ENCODE measurements around the gene MUC5AC. TPM values are rescaled to one million over a fixed set of nuclear protein-coding genes. Genes with fewer than 3 reads are reported as not detected.
"Not testable (repeated sequence)": the region's sequence is repeated elsewhere in the genome, so short reads cannot be mapped to it uniquely, and the experiment has no call there.

Gene MUC5AC
- total and polyA plus RNA-seq, 11 donors, result not detected

- peak in 2 of 5 donors; percentile 4 to 17 for DNase-seq
- ATAC-seq, result no peak
- Histone ChIP-seq H3K4me3 (no peak overlapping the region), H3K4me1 (no peaks in the 10 kb centered on the region), H3K27ac (no peak overlapping the region), H3K36me3 (no peaks in the 10 kb centered on the region), H3K27me3 (peaks cover 0 to 7% (median under 1%) of the 10 kb centered on the region in 9 donors), H3K9me3 (peaks cover 0 to 36% (median 25%) of the 10 kb centered on the region in 12 donors)
- 90 to 92% (median 92%) methylated on average over 24 to 39 of the region's 39 CpGs for WGBS, 4 donors
- intact Hi-C loops (cut with DNase I), result loop anchor here in 3 of 10 donors (10.0 kb wide), 2 partner anchors 246 to 366 kb away; partner anchors contain the start of gene DUSP8 (in 2 of the 3)
- no peak for TF ChIP-seq CTCF (IDR thresholded peaks at IDR 0.05)
- no peak for TF ChIP-seq POLR2A (IDR thresholded peaks at IDR 0.05)
These were observed 50.9 kb downstream of the MUC5AC start for GRCh38 chr11:1208394-1209261.

GRCh38 chr11:1209371-1210057 lies 51.8 kb downstream of the MUC5AC start:
- Histone ChIP-seq H3K27me3 (peaks cover 0 to 7% (median 0%) of the 10 kb centered on the region in 9 donors), H3K4me1 (no peaks in the 10 kb centered on the region), H3K27ac (no peak overlapping the region), H3K4me3 (no peak overlapping the region), H3K9me3 (peaks cover 0 to 41% (median 25%) of the 10 kb centered on the region in 12 donors), H3K36me3 (no peaks in the 10 kb centered on the region)
- intact Hi-C loops (cut with DNase I), result loop anchor here in 3 of 10 donors (10.0 kb wide), 2 partner anchors 245 to 365 kb away; partner anchors contain the start of gene DUSP8 (in 2 of the 3)
- ATAC-seq (no peak), DNase-seq (peak in 1 of 5 donors; percentile 5)
- WGBS, 4 donors, result 88 to 92% (median 91%) methylated on average over 17 of the region's 17 CpGs
- TF ChIP-seq CTCF (IDR thresholded peaks at IDR 0.05) (no peak), POLR2A (IDR thresholded peaks at IDR 0.05) (no peak)

GRCh38 chr11:1211838-1212237 lies 54.1 kb downstream of the MUC5AC start:
- H3K4me3 ChIP-seq, result no peak overlapping the region
- H3K36me3 ChIP-seq, result no peaks in the 10 kb centered on the region
- H3K4me1 ChIP-seq, result no peaks in the 10 kb centered on the region
- intact Hi-C loops (cut with DNase I), result no loop called here
- peaks cover 0 to 7% (median 0%) of the 10 kb centered on the region in 9 donors for H3K27me3 ChIP-seq
- DNase-seq (no peak), ATAC-seq (no peak)
- H3K27ac ChIP-seq, result no peak overlapping the region
- peaks cover 0 to 49% (median 25%) of the 10 kb centered on the region in 12 donors for H3K9me3 ChIP-seq
- TF ChIP-seq CTCF (IDR thresholded peaks at IDR 0.05), result no peak
- no peak for TF ChIP-seq POLR2A (IDR thresholded peaks at IDR 0.05)
- WGBS, 4 donors, result 81 to 88% (median 85%) methylated on average over 2 of the region's 2 CpGs

DNA sequence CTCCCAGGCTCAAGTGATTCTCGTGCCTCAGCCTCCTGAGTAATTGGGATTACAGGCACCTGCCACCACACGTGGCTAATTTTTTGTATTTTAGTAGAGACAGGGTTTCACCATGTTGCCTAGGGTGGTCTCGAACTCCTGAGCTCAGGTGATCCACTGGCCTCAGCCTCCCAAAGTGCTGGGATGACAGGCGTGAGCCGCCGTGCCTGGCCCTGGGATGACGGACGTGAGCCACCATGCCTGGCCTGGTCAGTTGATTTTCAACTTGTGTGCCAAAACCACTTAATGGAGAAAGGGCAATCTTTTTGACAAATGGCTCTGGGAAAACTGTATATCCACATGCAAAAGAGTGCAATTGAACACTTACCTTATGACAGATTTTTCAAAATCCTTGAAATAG lies 58.1 kb downstream of the MUC5AC start:
- H3K4me1 ChIP-seq; H3K36me3 ChIP-seq; intact Hi-C loops (cut with DNase I); H3K27ac ChIP-seq; H3K4me3 ChIP-seq; ATAC-seq: not testable (repeated sequence)
- DNase-seq, result peak in 1 of 5 donors; percentile 15
- H3K9me3 ChIP-seq, result peaks cover 0 to 45% (median 19%) of the 10 kb centered on the region in 12 donors
- 78 to 84% (median 83%) methylated on average over 8 of the region's 8 CpGs for WGBS, 4 donors
- H3K27me3 ChIP-seq, result peaks cover 4 to 28% (median 13%) of the 10 kb centered on the region in 9 donors

Measured in heart left ventricle (tissue), 16 donors.